MCF 10A (cell line): ENCODE results near the gene CPNE4. TPM values are rescaled to one million over a fixed set of nuclear protein-coding genes. Genes with fewer than 3 reads are reported as not detected.

Experiments
- BruUV-seq: library from RNA; stranded (reverse); fragments of 400-500 nt; replicated peaks from 2 replicates; lab custom pipeline; 2021; lab: Mats Ljungman, UMichigan
- CTCF ChIA-PET: fragments of 300-600 bp; sonication (Branson Sonifier 250); formaldehyde crosslinking; extraction: SDS; loops from one replicate; lab custom pipeline; 2021; ENCODE audit warnings: antibody characterized with exemption, inconsistent platforms; lab: Yijun Ruan, JAX
- POLR2A ChIA-PET: fragments of 300-600, 350-650 bp; sonication (Branson Sonifier 250); formaldehyde crosslinking; extraction: SDS; loops from one replicate; lab custom pipeline; 2020; ENCODE audit warnings: antibody characterized with exemption, inconsistent platforms; lab: Yijun Ruan, JAX
- DNase-seq: peaks from one replicate; pipeline ENCODE4 v3.0.0-alpha.2; 2018; ENCODE audit not compliant: unreplicated experiment
- H3K27ac Mint-ChIP-seq: one replicate; pipeline ENCODE4 v1.8.0; 2022; ENCODE audit warnings: mild to moderate bottlenecking, low read depth, mixed read lengths; ENCODE audit not compliant: unreplicated experiment
- H3K27me3 Mint-ChIP-seq: one replicate; pipeline ENCODE4 v1.8.0; 2022; ENCODE audit warnings: mixed read lengths; ENCODE audit not compliant: insufficient read depth, unreplicated experiment
- H3K36me3 Mint-ChIP-seq: one replicate; pipeline ENCODE4 v1.8.0; 2022; ENCODE audit warnings: mild to moderate bottlenecking, moderate library complexity, mixed read lengths; ENCODE audit not compliant: insufficient read depth, unreplicated experiment
- H3K4me1 Mint-ChIP-seq: one replicate; pipeline ENCODE4 v1.8.0; 2022; ENCODE audit warnings: mixed read lengths; ENCODE audit not compliant: insufficient read depth, unreplicated experiment
- H3K4me3 Mint-ChIP-seq: one replicate; pipeline ENCODE4 v1.8.0; 2022; ENCODE audit warnings: mild to moderate bottlenecking, moderate library complexity, mixed read lengths; ENCODE audit not compliant: unreplicated experiment
- H3K9me3 Mint-ChIP-seq: one replicate; pipeline ENCODE4 v1.8.0; 2022; ENCODE audit warnings: mixed read lengths; ENCODE audit not compliant: unreplicated experiment
- CTCF ChIP-seq: fragments of 200-600 bp; IDR thresholded peaks from one replicate; pipeline ENCODE4 v1.8.0; 2022; ENCODE audit warnings: antibody characterized with exemption, mild to moderate bottlenecking; ENCODE audit not compliant: unreplicated experiment
- intact Hi-C: fragments of 100-400 bp; cut with micrococcal nuclease; formaldehyde crosslinking; loops from 2 replicates; pipeline ENCODE4 v1.14.1; 2022
- total RNA-seq: library from RNA; stranded (reverse); gene quantifications from 2 replicates; pipeline ENCODE4 v1.2.3, GENCODE V29; 2022

Gene CPNE4
- total RNA-seq, 1 experiment from 2014 or later: not detected

- CTCF ChIA-PET: no interaction called here
- no peaks in the 10 kb centered on the region for H3K36me3 Mint-ChIP-seq
- POLR2A ChIA-PET: no interaction called here
- H3K27me3 Mint-ChIP-seq: peaks cover 20% of the 10 kb centered on the region
- no peak overlapping the region for H3K4me3 Mint-ChIP-seq
- TF ChIP-seq CTCF: no peak
- no TSS peak for BruUV-seq
- H3K9me3 Mint-ChIP-seq: no peaks in the 10 kb centered on the region
- H3K4me1 Mint-ChIP-seq: peaks cover 11% of the 10 kb centered on the region
- intact Hi-C loops: no loop called here
- H3K27ac Mint-ChIP-seq: no peak overlapping the region
- DNase-seq: no peak
These were observed 490.3 kb downstream of the CPNE4 start for GRCh38 chr3:131544557-131544956.

- peaks cover 11% of the 10 kb centered on the region for H3K4me1 Mint-ChIP-seq
- TF ChIP-seq CTCF: no peak
- H3K9me3 Mint-ChIP-seq: no peaks in the 10 kb centered on the region
- H3K27ac Mint-ChIP-seq: peak overlapping the region; percentile 6
- no peaks in the 10 kb centered on the region for H3K36me3 Mint-ChIP-seq
- CTCF ChIA-PET: interaction anchor here (0.6 to 1.7 kb wide), 3 partner anchors 12 to 935 kb away, joined by 3 to 4 read pairs (median 4); no protein-coding TSS in a partner anchor
- intact Hi-C loops: no loop called here
- no TSS peak for BruUV-seq
- H3K4me3 Mint-ChIP-seq: no peak overlapping the region
- POLR2A ChIA-PET: no interaction called here
- H3K27me3 Mint-ChIP-seq: peaks cover 20% of the 10 kb centered on the region
- peak; percentile 92 for DNase-seq
These were observed 491.1 kb downstream of the CPNE4 start for GRCh38 chr3:131543714-131544113.

- no peak for DNase-seq
- POLR2A ChIA-PET: no interaction called here
- Mint-ChIP-seq H3K27ac (no peak overlapping the region), H3K27me3 (peaks cover 15% of the 10 kb centered on the region), H3K36me3 (no peaks in the 10 kb centered on the region), H3K4me1 (peaks cover 11% of the 10 kb centered on the region), H3K9me3 (no peaks in the 10 kb centered on the region), H3K4me3 (no peak overlapping the region)
- intact Hi-C loops: no loop called here
- CTCF ChIA-PET: interaction anchor here (1.1 kb wide), 1 partner anchor 14 kb away, joined by 3 read pairs; no protein-coding TSS in a partner anchor
- no peak for TF ChIP-seq CTCF
- no TSS peak for BruUV-seq
These were observed 493.5 kb downstream of the CPNE4 start for GRCh38 chr3:131541288-131541687.

- intact Hi-C loops: no loop called here
- no peak for TF ChIP-seq CTCF
- BruUV-seq: no TSS peak
- H3K27ac Mint-ChIP-seq: no peak overlapping the region
- H3K36me3 Mint-ChIP-seq: no peaks in the 10 kb centered on the region
- H3K27me3 Mint-ChIP-seq: peaks cover 15% of the 10 kb centered on the region
- H3K9me3 Mint-ChIP-seq: no peaks in the 10 kb centered on the region
- H3K4me1 Mint-ChIP-seq: peaks cover 13% of the 10 kb centered on the region
- DNase-seq: no peak
- POLR2A ChIA-PET: no interaction called here
- CTCF ChIA-PET: interaction anchor here (1.1 kb wide), 1 partner anchor 14 kb away, joined by 3 read pairs; no protein-coding TSS in a partner anchor
- no peak overlapping the region for H3K4me3 Mint-ChIP-seq
These were observed 494.0 kb downstream of the CPNE4 start for GRCh38 chr3:131540821-131541220.
